ENCODE results near the gene DPYSL4. TPM values are rescaled to one million over a fixed set of nuclear protein-coding genes. Genes with fewer than 3 reads are reported as not detected.

Gene DPYSL4
- total RNA-seq, 1 experiment from 2014 or later: 26.3 TPM

GRCh38 chr10:132252412-132252811, 65.7 kb downstream of the DPYSL4 start:
- Histone ChIP-seq H4K5ac (ENCODE audit: insufficient read length, low read depth, low read length) (no peak overlapping the region), H3K9me3 (ENCODE audit: control insufficient read depth, low read depth, low read length) (no peaks in the 10 kb centered on the region), H3K79me1 (ENCODE audit: insufficient read depth, low read depth, low read length, poor library complexity, severe bottlenecking) (no peaks in the 10 kb centered on the region), H4K91ac (ENCODE audit: insufficient read length, low read depth, low read length) (no peak overlapping the region), H4K20me1 (ENCODE audit: control insufficient read depth, insufficient read depth, insufficient read length) (no peaks in the 10 kb centered on the region), H2AFZ (ENCODE audit: low read length) (no peak overlapping the region), H2BK120ac (ENCODE audit: low read depth, low read length, poor library complexity, severe bottlenecking) (no peak overlapping the region), H3K23ac (ENCODE audit: insufficient read length, low read depth, low read length) (no peak overlapping the region), H3K27me3 (ENCODE audit: insufficient read depth, low read length) (no peaks in the 10 kb centered on the region), H3K23me2 (ENCODE audit: insufficient read length, low read depth, low read length, poor library complexity, severe bottlenecking) (peaks cover 4% of the 10 kb centered on the region), H3K27ac (ENCODE audit: insufficient read length, low read depth, low read length) (no peak overlapping the region), H3K4me1 (ENCODE audit: insufficient read depth, low read length) (no peaks in the 10 kb centered on the region), H2BK5ac (ENCODE audit: insufficient read length, low read length) (no peak overlapping the region), H3K56ac (ENCODE audit: insufficient read length, low read depth, low read length) (no peak overlapping the region), H3K4ac (ENCODE audit: low read depth, low read length) (no peak overlapping the region), H2BK12ac (ENCODE audit: insufficient read length, low read depth, low read length) (no peak overlapping the region), H3K14ac (ENCODE audit: insufficient read depth, low read length) (no peak overlapping the region; the same call in 1 of the 2 replicates), H3T11ph (ENCODE audit: low read length) (no peak overlapping the region), H3K9ac (ENCODE audit: extremely low read depth, insufficient read length, low read length) (no peak overlapping the region), H3K79me2 (ENCODE audit: insufficient read depth, low read length) (no peaks in the 10 kb centered on the region), H3K4me2 (ENCODE audit: insufficient read depth, insufficient read length, low read length) (no peak overlapping the region), H3K18ac (ENCODE audit: insufficient read length, low read depth, low read length) (no peak overlapping the region), H2AK5ac (ENCODE audit: insufficient read length, low read length) (no peak overlapping the region), H2BK20ac (ENCODE audit: low read depth, low read length, poor library complexity, severe bottlenecking) (no peak overlapping the region), H4K8ac (replicated peaks; ENCODE audit: insufficient read length, low read depth, low read length) (no peak overlapping the region), H2BK15ac (ENCODE audit: low read depth, low read length) (no peak overlapping the region)
- no CpG with 5 or more reads among the region's 17 CpGs for WGBS (ENCODE audit: extremely low coverage, insufficient read length, low lambda C conversion rate)
- H3K27me3 Mint-ChIP-seq (ENCODE audit: low read depth): peaks cover 4% of the 10 kb centered on the region
- no peak for DNase-seq
- no peak overlapping the region for H3K27ac Mint-ChIP-seq
- H3K36me3 Mint-ChIP-seq (ENCODE audit: insufficient read depth in 1 of 3, low read depth in 3 of 3): no peaks in the 10 kb centered on the region
- TF ChIP-seq CTCF (conservative IDR thresholded peaks at IDR 0.05): peak; percentile 46
- no peak overlapping the region; a peak in 1 of 5 replicates for H3K4me3 Mint-ChIP-seq
- peaks cover 8 to 20% of the 10 kb centered on the region in 2 experiments for H3K4me1 Mint-ChIP-seq
- H3K9me3 Mint-ChIP-seq: no peaks in the 10 kb centered on the region

Measured in H9 (cell line).